HG02571 (cell line): ENCODE measurements around the gene B4GALNT1.
"Not testable (repeated sequence)": the region's sequence is repeated elsewhere in the genome, so short reads cannot be mapped to it uniquely, and the experiment has no call there.

Source experiments
- ATAC-seq: cut with Tn5 transposase; IDR thresholded peaks from one replicate; pipeline ENCODE4 v1.9.1; 2021; ENCODE audit warnings: mild to moderate bottlenecking, moderate library complexity; ENCODE audit not compliant: unreplicated experiment

Gene B4GALNT1

GRCh38 chr12:57638096-57638495, 5.1 kb upstream of the B4GALNT1 start:
- ATAC-seq: no peak

GRCh38 chr12:57637364-57637763, 4.4 kb upstream of the B4GALNT1 start:
- ATAC-seq: no peak

GRCh38 chr12:57636731-57637130, 3.7 kb upstream of the B4GALNT1 start:
- ATAC-seq: not testable (repeated sequence)

- ATAC-seq: no peak
Measured at GRCh38 chr12:57632073-57632957, 686 bp downstream of the B4GALNT1 start.

GRCh38 chr12:57631566-57632072, 1.4 kb downstream of the B4GALNT1 start:
- no peak for ATAC-seq

GRCh38 chr12:57630891-57631433, 2.0 kb downstream of the B4GALNT1 start:
- no peak for ATAC-seq

GRCh38 chr12:57629897-57630471, 3.0 kb downstream of the B4GALNT1 start:
- no peak for ATAC-seq

- ATAC-seq: no peak
Measured at GRCh38 chr12:57628280-57629191, 4.5 kb downstream of the B4GALNT1 start.

- no peak for ATAC-seq
Measured at GRCh38 chr12:57627501-57628279, 5.3 kb downstream of the B4GALNT1 start.

GRCh38 chr12:57626921-57627445, 6.0 kb downstream of the B4GALNT1 start:
- no peak for ATAC-seq

- ATAC-seq: no peak
Measured at GRCh38 chr12:57626111-57626920, 6.7 kb downstream of the B4GALNT1 start.

- ATAC-seq: no peak
Measured at GRCh38 chr12:57625261-57626032, 7.6 kb downstream of the B4GALNT1 start.

GRCh38 chr12:57624441-57625220, 8.4 kb downstream of the B4GALNT1 start:
- ATAC-seq: no peak

GRCh38 chr12:57623811-57624390, 9.1 kb downstream of the B4GALNT1 start:
- ATAC-seq: no peak

GRCh38 chr12:57623385-57623784, 9.6 kb downstream of the B4GALNT1 start:
- ATAC-seq: no peak

GRCh38 chr12:57622293-57623245, 10.4 kb downstream of the B4GALNT1 start:
- ATAC-seq: no peak
